ENCODE data around the gene KLHL36. TPM values are rescaled to one million over a fixed set of nuclear protein-coding genes. Genes with fewer than 3 reads are reported as not detected.
A peak's percentile ranks its signal among the peaks of the same experiment; 100 is the strongest.

KLHL36 gene
- total and polyA plus RNA-seq, 9 of the 15 experiments (the other 6 are each of a cell fraction or from before 2014, with no cell fraction given) = 2.1 to 51.2 (median 18.5) TPM

DNA sequence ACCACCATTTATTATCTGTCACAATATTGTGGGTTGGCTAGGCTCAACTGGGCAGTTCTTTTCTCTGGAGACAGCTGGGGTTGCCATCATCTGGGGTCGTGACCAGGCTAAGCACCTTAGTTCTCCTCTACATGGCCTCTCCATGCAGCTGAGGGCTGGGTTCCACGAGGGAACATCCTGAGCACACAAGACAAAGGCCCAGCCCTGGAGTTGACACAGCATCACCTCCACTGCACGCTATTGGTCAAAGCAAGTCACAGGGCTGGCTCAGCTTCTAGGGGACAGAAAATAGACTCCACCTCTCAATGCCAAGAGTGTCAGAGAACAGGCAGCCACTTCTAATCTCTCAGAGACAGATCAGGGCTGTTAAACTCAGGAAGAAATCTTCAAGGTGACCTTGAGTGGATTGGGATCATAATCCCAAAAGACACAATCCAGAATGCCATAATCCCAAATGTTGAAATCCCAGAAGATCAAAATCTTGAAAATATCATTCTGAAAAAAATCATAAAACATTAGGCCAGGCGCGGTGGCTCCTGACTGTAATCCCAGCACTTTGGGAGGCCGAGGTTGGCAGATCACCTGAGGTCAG is 38.5 kb downstream of the KLHL36 start (continued):
- TF ChIP-seq REST (IDR thresholded peaks at IDR 0.05; ENCODE audit: borderline replicate concordance) (peak; percentile 6; the same call in 1 of the 2 replicates), REST (CRISPR knock-in tag; IDR thresholded peaks at IDR 0.05; ENCODE audit: low read depth) (no peak), SAFB2 (IDR thresholded peaks at IDR 0.05; ENCODE audit: borderline replicate concordance, low read depth, low read length, severe bottlenecking) (no peak), JUN (IDR thresholded peaks at IDR 0.05; ENCODE audit: borderline replicate concordance, low read depth, low read length) (no peak), JUN (CRISPR knock-in tag; IDR thresholded peaks at IDR 0.05; ENCODE audit: borderline replicate concordance) (no peak), MYBL2 (IDR thresholded peaks at IDR 0.05; ENCODE audit: low read depth) (no peak), MYBL2 (CRISPR knock-in tag; IDR thresholded peaks at IDR 0.05; ENCODE audit: borderline replicate concordance) (no peak), ZNF707 (CRISPR knock-in tag; conservative IDR thresholded peaks at IDR 0.05) (no peak), TCF7 (IDR thresholded peaks at IDR 0.05; ENCODE audit: borderline replicate concordance) (0 out of 2 replicates have a peak, but pooled peaks have one; percentile 28), ARID1B (IDR thresholded peaks at IDR 0.05) (peak; percentile 29; the same call in 1 of the 2 replicates), ZNF232 (CRISPR knock-in tag; IDR thresholded peaks at IDR 0.05) (no peak), ARID4B (CRISPR knock-in tag; IDR thresholded peaks at IDR 0.05) (no peak), ZNF57 (CRISPR knock-in tag; IDR thresholded peaks at IDR 0.05) (no peak)
- TF ChIP-seq, protein P1, sequence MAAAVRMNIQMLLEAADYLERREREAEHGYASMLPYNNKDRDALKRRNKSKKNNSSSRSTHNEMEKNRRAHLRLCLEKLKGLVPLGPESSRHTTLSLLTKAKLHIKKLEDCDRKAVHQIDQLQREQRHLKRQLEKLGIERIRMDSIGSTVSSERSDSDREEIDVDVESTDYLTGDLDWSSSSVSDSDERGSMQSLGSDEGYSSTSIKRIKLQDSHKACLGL (CRISPR knock-in tag; IDR thresholded peaks at IDR 0.05; ENCODE audit: borderline replicate concordance, poor library complexity, severe bottlenecking) = no peak
